GM19452 (cell line): ENCODE measurements around the gene UVSSA.
"Not testable (repeated sequence)": the region's sequence is repeated elsewhere in the genome, so short reads cannot be mapped to it uniquely, and the experiment has no call there.

Experiments used
- ATAC-seq: cut with Tn5 transposase; IDR thresholded peaks from one replicate; pipeline ENCODE4 v1.9.1; 2021; ENCODE audit not compliant: unreplicated experiment

Gene UVSSA

GRCh38 chr4:1330761-1331590 is 16.0 kb upstream of the UVSSA start:
- no peak for ATAC-seq

GRCh38 chr4:1331591-1332353 is 15.2 kb upstream of the UVSSA start:
- ATAC-seq, result no peak

- ATAC-seq, result no peak
These were observed 14.3 kb upstream of the UVSSA start for GRCh38 chr4:1332686-1333085.

DNA sequence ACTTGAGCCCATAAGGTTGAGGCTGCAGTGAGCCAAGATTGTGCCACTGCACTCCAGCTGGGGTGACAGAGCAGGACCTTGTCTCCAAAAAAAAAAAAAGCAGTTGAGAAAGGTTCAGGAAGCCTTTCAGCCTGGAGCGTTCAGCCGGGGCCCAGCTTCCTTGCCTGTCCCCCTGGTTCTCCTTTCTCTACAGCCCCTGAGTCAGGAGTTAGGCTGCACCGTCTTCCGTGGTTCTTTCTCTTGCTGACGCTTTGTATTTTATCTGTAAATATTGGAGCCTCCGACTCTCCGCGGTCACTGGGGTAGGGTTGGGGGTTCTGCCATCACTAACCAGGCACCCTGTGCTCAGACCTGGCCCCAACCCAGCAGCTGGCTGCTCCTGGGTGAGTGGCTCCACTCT is 13.8 kb upstream of the UVSSA start:
- ATAC-seq, result no peak

GRCh38 chr4:1333851-1334578 is 13.0 kb upstream of the UVSSA start:
- not testable (repeated sequence) for ATAC-seq

DNA sequence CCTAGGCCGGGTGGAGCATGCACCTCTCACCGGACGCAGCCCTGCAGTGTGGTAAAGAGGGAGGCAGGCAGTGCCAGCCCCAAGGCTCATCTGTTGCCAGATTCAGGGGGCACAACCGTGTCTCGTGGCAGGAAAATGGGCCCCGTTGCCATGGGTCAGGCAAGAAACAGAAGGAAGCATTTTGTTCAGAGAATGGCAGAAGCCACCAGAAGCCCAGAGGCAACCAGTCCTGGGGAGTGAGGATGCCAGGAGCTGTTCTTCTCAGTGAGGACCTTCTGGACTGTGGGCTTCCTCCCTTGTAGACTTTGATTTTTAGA is 12.5 kb upstream of the UVSSA start:
- ATAC-seq, result no peak

- ATAC-seq, result not testable (repeated sequence)
These were observed 11.7 kb upstream of the UVSSA start for GRCh38 chr4:1335193-1335883.

GRCh38 chr4:1336088-1336491 is 10.9 kb upstream of the UVSSA start:
- ATAC-seq, result no peak

DNA sequence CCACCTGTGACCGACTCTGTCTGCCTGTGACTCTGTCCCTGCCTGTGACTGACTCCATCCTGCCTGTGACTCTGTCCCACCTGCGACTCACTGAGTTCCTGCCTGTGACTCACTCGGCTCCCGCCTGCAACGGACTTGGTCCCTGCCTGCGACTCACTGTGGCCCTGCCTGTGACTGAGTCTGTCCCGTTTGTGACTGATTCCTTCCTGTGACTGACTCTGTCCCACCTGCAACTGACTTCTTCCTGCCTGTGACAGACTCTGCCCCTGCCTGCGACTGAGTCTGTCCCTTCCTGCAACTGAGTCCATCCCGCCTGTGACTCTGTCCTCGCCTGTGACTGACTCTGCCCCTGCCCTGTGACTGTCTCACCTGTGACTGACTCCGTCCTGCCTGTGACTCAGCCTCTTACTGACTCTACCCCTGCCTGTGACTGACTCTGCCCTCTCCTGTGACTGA is 9.6 kb upstream of the UVSSA start:
- ATAC-seq, result no peak

- ATAC-seq, result no peak
These were observed 8.9 kb upstream of the UVSSA start for GRCh38 chr4:1337951-1338751.

DNA sequence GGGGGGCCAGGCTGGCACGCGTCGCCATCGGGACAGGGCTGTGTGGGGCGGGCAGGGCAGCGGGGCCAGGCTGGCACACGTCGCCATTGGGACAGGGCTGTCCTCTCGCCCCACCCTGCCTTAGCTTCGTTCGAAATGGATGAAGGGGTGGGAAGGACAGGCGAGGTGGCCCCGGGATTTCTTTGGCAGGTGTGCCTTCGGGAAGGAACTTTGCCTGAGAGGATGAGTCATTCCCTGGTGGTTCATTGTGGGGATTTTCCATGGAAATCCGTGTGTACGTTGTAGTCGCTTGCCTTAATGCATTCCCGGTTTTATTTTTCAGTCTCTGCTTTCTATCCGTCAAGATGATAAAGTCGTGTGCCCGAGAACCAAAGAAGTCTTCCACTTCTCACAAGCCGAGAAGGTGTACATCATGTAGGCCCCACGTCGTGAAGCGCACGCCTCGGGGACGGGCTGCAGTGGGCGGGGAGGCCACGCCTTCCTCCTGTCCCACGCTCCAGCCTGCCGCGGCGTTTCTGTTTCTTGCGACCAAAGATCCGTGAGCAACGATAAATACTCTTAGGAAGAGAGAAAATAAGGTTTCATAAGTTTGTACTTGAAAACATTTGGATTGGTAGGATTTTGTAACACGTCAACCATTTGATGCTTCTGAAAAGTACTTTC is 8.1 kb upstream of the UVSSA start:
- no peak for ATAC-seq

GRCh38 chr4:1339489-1339888 is 7.5 kb upstream of the UVSSA start:
- ATAC-seq, result no peak

DNA sequence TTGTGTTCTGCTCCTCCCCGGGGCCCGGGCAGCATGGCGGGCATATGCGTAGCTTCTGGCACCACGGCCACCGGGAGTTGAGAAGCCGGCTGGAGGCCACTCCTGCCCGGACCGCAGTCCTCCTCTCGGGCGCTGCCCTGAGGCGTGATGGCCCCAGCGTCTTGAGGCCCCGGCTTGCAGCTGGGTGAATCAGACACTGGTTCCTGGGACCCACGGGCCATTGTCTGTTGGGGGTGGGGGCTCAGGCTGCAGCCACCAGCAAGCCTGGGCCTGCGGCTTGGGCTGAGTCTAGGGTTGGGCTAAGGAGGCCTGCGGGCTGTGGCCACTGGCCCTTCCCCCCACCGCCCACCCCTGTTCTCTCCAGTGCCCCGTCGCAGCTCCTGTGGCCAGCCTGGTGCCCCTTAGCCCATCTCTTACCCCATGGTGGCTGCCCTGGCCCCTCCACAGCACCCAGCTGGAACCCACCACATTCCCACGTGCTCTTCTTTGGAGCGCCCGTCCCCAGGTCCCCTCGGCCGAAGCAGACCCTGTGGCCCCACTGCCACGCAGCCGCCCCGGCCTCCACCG is 6.7 kb upstream of the UVSSA start:
- no peak for ATAC-seq

- ATAC-seq, result no peak
These were observed 6.1 kb upstream of the UVSSA start for GRCh38 chr4:1340861-1341260.

DNA sequence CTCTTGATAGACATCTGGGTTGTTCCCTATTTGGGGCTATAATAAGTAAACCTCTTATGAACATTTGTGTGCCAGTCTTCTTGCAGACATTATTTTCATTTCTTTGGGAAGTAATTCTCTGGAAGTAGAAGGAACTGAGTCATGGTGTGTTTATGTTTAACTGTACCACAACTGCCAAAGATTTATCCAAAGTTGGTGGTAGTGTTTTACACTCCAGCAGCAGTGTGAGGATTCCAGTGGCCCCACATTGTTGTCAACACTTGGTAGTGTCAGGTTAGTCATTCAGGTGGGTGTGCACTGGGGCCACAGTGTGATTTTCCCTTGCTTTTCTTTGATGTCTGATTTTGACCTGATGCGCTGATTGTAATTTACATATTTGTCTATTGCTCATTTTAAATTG is 5.0 kb upstream of the UVSSA start:
- no peak for ATAC-seq

GRCh38 chr4:1344696-1345095 is 2.3 kb upstream of the UVSSA start:
- ATAC-seq, result no peak

DNA sequence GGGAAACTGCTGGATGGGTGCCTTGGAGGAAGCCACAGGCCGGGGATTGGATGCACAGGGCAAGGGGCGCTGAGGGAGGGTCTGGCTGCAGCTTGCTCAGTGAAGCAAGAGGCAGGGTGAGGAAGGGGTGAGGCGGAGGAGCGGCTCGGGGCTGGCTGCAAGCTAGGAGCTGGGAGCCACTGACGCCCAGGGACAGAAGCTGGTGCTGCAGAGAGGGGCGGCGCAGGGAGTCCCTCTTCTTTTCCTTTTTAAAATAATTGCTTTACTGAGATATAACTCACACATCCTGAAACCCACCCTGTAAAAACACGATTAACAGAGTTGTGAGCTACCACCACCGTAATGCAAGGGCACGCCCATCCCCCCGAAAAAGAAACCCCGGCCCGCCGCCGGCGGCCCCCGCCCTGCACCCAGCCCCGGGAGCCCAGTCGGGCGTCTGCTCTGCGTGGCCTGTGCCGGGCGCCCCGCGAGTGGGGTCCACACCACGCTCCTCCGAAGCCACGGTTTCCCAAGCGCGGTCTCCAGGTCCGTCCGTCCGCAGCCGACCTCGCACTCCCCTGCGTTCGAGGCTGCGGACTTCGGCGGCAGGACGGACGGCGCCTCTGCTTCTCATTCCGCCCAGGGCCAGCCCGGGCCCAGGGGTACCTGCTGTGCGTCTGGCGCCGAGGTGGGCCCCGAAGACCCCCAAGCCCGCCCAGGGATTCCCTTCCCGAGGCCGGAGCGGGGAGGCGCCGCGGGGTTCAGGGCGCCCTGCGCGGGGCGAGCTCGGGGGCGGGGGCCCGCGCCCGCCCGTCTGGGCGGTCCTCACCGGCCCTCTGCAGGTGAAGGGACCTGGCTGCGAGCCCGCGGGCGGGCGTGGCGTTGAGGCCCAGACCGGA is 866 bp upstream of the UVSSA start:
- peak; percentile 24 for ATAC-seq

GRCh38 chr4:1347410-1347864 is 429 bp downstream of the UVSSA start:
- ATAC-seq, result peak; percentile 39
